ENCODE measurements around the gene CNTNAP2. TPM values are rescaled to one million over a fixed set of nuclear protein-coding genes. Genes with fewer than 3 reads are reported as not detected.

CNTNAP2 gene
- total and polyA plus RNA-seq, 11 donors: 0.01 to 2.6 (median 0.31) TPM; not detected in 3

DNA sequence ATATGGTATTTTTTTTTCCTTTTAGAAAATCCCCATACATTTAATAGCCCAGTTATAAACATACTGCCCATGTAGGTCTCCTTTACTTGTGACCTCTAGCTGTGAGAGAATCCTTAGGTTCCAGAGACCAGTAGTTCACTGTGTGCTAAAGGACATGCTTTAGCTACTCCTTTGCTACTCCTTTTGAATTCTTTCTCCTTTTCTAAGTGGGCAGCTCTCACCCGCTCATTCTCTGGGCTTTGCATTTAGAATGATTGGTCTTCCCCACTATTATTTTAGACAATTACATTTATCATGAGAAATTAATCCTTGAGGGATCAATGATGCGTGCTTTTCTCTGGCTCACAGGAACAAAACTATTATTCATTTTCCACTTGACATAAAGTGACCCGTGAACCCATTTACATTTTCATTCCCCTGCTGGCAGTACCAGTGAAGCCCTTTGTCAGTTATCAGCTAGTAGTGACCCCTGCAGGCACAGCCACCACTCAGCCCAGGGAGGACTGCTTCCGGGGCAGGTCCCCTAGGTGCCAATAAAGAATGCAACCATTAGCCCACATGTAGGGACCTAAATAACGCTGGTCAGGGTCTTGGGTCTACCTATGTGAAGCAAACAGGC, 844.3 kb downstream of the CNTNAP2 start:
- Histone ChIP-seq H3K27me3 (no peaks in the 10 kb centered on the region), H3K36me3 (no peaks in the 10 kb centered on the region), H3K27ac (peak overlapping the region in 5 of 12 donors; percentile 48 to 73 (median 54)), H3K9me3 (no peaks in the 10 kb centered on the region), H3K4me1 (peaks cover 0 to 11% (median 0%) of the 10 kb centered on the region in 12 donors), H3K4me3 (no peak overlapping the region)
- intact Hi-C loops (cut with DNase I): no loop called here
- 55 to 70% (median 66%) methylated on average over 5 of the region's 5 CpGs for WGBS, 4 donors
- no peak for TF ChIP-seq POLR2A (IDR thresholded peaks at IDR 0.05)
- TF ChIP-seq, protein P1, sequence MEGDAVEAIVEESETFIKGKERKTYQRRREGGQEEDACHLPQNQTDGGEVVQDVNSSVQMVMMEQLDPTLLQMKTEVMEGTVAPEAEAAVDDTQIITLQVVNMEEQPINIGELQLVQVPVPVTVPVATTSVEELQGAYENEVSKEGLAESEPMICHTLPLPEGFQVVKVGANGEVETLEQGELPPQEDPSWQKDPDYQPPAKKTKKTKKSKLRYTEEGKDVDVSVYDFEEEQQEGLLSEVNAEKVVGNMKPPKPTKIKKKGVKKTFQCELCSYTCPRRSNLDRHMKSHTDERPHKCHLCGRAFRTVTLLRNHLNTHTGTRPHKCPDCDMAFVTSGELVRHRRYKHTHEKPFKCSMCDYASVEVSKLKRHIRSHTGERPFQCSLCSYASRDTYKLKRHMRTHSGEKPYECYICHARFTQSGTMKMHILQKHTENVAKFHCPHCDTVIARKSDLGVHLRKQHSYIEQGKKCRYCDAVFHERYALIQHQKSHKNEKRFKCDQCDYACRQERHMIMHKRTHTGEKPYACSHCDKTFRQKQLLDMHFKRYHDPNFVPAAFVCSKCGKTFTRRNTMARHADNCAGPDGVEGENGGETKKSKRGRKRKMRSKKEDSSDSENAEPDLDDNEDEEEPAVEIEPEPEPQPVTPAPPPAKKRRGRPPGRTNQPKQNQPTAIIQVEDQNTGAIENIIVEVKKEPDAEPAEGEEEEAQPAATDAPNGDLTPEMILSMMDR (IDR thresholded peaks at IDR 0.05): peak in 2 of 12 donors; percentile 13 to 18
- ATAC-seq (peak in 3 of 4 donors; percentile 49 to 65 (median 50)), DNase-seq (no peak)

DNA sequence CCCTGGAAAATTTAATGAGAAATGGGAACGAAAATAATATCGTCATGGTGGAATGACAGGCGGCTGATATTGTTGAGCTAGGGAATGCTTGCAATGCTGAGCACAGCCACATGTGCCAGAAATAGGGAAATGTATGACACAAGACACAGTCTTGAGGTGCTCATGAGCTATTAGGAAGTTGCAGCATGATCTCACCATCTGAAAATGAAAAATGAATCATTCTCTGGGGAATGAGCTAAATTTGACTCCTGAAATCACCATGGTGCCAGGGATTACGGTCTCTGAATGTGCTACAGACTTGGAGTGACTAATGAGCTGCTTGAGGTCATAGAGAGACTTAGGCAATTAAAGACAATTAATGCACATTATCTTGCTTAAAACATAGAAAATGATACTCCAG, 845.0 kb downstream of the CNTNAP2 start:
- peak in 3 of 5 donors; percentile 11 to 32 (median 29) for DNase-seq
- H3K27ac ChIP-seq: peak overlapping the region in 5 of 12 donors; percentile 48 to 73 (median 54)
- no peak overlapping the region for H3K4me3 ChIP-seq
- TF ChIP-seq POLR2A (IDR thresholded peaks at IDR 0.05): no peak
- TF ChIP-seq, protein P1 (IDR thresholded peaks at IDR 0.05): no peak
- peak; percentile 80 to 97 (median 94) for ATAC-seq
- no peaks in the 10 kb centered on the region for H3K27me3 ChIP-seq
- H3K4me1 ChIP-seq: peaks cover 0 to 11% (median 0%) of the 10 kb centered on the region in 12 donors
- H3K36me3 ChIP-seq: no peaks in the 10 kb centered on the region
- WGBS, 4 donors: 17 to 36% (median 24%) methylated on average over 4 of the region's 4 CpGs
- no peaks in the 10 kb centered on the region for H3K9me3 ChIP-seq
- intact Hi-C loops (cut with DNase I): no loop called here

DNA sequence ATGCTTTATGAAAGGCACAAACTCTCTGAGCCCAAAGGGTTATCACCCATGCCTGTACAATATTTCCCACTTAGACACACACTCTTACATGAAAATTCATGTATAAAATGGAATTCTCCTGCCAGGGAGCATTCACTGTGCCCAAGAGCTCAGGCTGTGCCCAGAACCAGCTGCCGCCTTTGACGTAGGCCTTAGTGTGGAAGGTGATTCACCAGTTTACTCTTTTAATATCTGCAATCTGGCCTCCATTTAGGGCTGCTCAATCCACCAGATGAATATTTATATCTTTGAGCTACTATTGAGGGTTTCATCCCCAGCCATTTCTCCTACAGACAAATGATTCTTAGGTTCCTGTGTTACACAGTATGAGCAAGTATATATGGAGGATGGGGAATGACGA, 849.7 kb downstream of the CNTNAP2 start:
- WGBS, 4 donors: 90 to 94% (median 94%) methylated on average over 3 of the region's 3 CpGs
- intact Hi-C loops (cut with DNase I): no loop called here
- Histone ChIP-seq H3K36me3 (no peaks in the 10 kb centered on the region), H3K27ac (no peak overlapping the region), H3K4me1 (peaks cover 0 to 5% (median 0%) of the 10 kb centered on the region in 12 donors), H3K9me3 (peaks cover 0 to 8% (median 0%) of the 10 kb centered on the region in 12 donors), H3K27me3 (no peaks in the 10 kb centered on the region), H3K4me3 (no peak overlapping the region)
- ATAC-seq: no peak
- TF ChIP-seq, protein P1 (IDR thresholded peaks at IDR 0.05): no peak
- TF ChIP-seq POLR2A (IDR thresholded peaks at IDR 0.05): no peak
- no peak for DNase-seq

DNA sequence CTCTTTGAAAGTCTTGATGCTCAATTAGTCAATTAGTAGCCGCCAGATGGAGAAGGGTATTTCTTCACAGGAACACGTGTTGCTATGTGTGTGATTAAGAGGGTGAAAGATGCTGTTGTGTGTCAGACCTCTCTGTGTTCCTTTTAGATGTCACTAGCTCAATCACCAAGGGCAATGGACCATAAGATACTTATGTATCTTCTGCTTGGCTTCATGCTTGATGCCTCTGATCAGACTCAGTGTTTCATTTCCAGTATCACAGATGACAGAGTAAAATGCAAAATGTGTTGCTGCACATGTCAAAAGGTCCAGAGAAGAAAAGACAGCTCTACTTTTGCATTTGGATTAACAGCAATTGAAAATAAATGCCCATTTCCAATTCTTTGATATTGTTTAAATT, 865.9 kb downstream of the CNTNAP2 start:
- no peaks in the 10 kb centered on the region for H3K27me3 ChIP-seq
- H3K9me3 ChIP-seq: peaks cover 0 to 3% (median 0%) of the 10 kb centered on the region in 12 donors
- TF ChIP-seq, protein P1 (IDR thresholded peaks at IDR 0.05): no peak
- TF ChIP-seq POLR2A (IDR thresholded peaks at IDR 0.05): no peak
- WGBS, 4 donors: 68 to 83% (median 77%) methylated on average over 2 of the region's 2 CpGs
- H3K27ac ChIP-seq: no peak overlapping the region
- no peak for DNase-seq
- H3K4me3 ChIP-seq: no peak overlapping the region
- no peaks in the 10 kb centered on the region for H3K4me1 ChIP-seq
- no peaks in the 10 kb centered on the region for H3K36me3 ChIP-seq
- intact Hi-C loops (cut with DNase I): no loop called here
- ATAC-seq: no peak

All from heart left ventricle (tissue), 16 donors.